Stimulated activated CD4-positive, alpha-beta T cell treated with anti-CD3 and anti-CD28 coated beads, Interleukin-2, amount 100 ng/mL, for 48 hours (primary cell): Measurements from ENCODE around the gene TMEFF1.
A peak's percentile ranks its signal among the peaks of the same experiment; 100 is the strongest.
"Not testable (repeated sequence)": the region's sequence is repeated elsewhere in the genome, so short reads cannot be mapped to it uniquely, and the experiment has no call there.

Experiments
- DNase-seq, 2 donors: peaks; one replicate each; pipeline ENCODE4 v3.0.0-alpha.2; 2020

Gene TMEFF1

GRCh38 chr9:100498592-100498991 lies 25.6 kb downstream of the TMEFF1 start:
- no peak for DNase-seq

GRCh38 chr9:100499460-100499859 lies 26.5 kb downstream of the TMEFF1 start:
- DNase-seq, result no peak

DNA sequence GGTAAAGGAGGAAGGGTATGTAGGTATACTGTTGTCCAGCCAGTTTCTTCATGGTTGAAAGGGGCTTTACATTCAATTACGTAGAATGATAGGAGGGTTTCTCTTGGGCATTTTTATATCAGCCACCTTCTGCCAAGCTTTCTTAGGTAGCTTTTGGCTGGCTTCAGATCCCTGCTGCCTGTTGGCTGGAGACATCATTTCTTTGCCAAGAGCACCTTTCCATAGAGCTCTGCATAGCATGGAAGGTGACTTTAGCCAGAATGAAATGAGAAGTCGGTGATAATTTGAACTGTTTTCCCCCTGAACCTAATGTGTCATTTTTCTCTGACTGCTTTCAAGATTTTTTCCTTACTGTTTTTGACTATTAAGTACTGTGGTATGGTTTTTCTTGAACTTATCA lies 26.9 kb downstream of the TMEFF1 start:
- no peak for DNase-seq

DNA sequence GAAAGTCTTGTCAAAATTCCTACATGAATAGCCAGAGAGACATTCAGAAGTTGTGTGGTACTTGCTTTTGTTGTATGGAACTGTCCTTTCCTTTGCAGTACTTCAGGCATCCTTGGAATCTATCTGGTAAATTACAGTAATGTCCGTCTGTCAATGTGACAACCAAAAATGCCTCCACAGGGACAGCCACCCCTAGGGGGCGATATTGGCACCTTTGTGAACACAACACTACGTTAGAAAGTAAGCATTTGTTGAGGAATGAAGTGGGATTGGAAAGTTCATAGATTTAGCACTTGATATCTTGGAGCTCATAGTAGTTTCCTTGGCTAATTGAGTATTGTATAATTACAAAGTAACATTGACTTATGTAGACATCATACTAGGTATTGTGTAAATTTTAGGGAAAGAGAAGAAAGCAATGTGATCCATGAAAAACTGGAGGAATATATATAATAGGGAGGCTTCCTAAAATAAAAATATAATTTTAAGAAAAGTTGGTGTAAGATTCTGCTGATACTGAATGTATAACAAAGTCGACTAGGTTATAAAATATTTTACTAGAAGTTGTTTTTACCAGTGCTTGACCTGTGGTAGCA lies 32.7 kb downstream of the TMEFF1 start:
- peak; percentile 71 to 73 for DNase-seq

DNA sequence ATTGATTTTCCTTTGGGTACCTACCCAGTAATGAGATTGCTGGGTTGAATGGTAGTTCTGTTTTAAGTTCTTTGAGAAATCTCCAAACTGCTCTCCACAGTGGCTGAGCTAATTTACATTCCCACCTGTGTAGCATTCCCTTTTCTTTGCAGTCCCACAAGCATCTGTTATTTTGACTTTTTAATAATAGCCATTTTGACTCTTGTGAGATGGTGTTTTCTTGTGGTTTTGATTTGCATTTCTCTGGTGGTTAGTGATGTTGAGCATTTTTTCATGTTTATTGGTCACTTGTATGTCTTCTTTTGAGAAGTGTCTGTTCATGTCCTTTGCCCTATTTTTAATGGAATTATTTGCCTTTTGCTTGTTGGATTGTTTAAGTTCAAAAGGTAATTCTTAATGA lies 34.4 kb downstream of the TMEFF1 start:
- DNase-seq, result not testable (repeated sequence)

GRCh38 chr9:100511205-100511604 lies 38.3 kb downstream of the TMEFF1 start:
- DNase-seq, result no peak

DNA sequence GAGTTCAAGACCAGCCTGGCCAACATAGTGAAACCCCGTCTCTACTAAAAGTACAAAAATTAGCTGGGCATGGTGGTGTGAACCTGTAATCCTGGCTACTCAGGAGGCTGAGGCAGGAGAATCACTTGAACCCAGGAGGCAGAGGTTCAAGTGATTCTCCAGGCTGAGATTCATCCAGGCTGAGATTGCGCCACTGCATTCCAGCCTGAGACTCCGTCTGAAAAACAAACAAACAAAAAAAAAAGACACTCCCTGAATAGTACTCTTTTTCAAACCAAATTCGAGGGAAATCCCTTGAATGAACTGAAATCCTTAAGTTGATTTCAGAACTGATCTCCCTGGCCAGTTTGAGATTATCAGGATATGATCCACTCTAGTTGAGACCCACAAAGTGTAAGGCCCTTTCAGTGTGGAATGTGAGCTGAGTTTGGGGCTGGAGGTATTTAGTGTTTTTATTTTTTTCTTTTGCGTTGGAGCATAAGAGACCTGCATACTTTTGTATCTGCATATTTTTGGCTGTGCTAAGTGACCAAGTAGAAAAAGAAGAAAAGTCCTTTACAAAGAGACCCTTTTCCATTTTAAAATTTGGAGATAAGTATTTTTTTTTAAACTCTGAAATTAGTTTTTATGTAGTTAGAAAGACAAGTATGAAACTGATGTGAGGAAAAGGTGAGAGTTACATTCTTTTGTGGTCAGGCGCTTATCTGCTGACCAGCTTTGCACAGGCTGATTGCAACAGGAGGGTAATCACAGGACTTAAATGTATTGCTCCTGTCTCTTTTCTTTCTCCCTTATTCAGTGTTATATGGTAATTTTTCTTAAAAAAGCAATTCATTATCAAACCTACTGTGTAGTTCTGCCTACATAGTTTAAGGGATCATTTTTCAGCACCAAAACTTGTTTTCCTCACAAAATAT lies 42.9 kb downstream of the TMEFF1 start:
- no peak for DNase-seq

DNA sequence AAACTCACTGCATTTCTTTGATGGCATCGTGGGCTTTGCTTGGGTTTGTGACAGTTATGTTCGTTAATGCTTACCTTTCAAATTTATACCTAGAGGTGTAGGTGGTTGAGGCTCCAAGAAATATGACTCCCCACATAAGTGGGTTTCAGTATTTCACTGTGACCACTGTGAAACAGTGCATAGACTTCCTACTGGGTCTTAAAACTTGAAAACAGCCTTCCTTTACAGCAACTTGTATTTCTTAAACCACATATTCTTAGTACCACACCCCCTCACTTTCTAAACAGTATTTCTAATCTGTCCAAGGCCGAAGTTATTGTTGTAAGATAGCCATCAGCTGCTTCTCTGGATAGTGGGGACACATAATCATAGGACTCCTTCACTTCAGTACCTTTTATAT lies 48.3 kb downstream of the TMEFF1 start:
- no peak for DNase-seq

GRCh38 chr9:100525563-100525962 lies 52.6 kb downstream of the TMEFF1 start:
- DNase-seq, result no peak

- not testable (repeated sequence) for DNase-seq
Measured at GRCh38 chr9:100527180-100527794, 54.3 kb downstream of the TMEFF1 start.

DNA sequence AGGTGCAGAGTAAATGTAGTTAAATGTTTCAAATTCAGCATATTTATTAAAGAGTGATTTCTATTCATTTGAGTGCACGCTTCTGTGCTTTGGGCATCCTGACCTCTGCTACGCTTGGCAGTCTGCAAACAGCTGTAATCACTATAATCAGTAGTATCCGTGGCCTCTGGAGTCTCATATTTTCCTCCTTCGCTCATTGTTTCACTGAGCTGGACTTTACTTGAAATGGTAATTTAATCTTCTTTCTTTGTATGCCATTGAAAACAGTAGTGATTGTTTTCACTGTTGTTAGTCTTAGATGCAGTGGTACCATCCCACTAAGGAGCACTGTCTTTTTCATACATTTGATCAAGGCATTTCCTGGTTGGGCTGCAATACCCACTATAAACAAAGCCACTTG lies 61.5 kb downstream of the TMEFF1 start:
- DNase-seq, result no peak

GRCh38 chr9:100540327-100540726 lies 67.4 kb downstream of the TMEFF1 start:
- no peak for DNase-seq

DNA sequence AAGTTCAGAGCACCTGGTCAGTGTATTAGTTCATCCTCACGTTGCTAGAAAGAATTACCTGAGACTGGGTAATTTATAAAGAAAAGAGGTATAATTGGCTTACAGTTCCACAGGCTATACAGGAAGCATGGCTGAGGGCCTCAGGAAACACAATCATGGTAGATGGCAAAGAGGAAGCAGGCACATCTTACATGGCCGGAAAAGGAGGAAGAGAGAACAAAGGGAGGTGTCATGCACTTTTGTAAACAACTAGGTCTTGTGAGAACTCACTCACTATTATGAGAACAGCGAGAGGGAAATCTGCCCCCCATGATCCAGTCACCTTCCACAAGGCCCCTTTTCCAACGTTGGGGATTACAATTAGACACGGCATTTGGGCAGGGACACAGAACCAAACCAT lies 76.1 kb downstream of the TMEFF1 start:
- no peak for DNase-seq

DNA sequence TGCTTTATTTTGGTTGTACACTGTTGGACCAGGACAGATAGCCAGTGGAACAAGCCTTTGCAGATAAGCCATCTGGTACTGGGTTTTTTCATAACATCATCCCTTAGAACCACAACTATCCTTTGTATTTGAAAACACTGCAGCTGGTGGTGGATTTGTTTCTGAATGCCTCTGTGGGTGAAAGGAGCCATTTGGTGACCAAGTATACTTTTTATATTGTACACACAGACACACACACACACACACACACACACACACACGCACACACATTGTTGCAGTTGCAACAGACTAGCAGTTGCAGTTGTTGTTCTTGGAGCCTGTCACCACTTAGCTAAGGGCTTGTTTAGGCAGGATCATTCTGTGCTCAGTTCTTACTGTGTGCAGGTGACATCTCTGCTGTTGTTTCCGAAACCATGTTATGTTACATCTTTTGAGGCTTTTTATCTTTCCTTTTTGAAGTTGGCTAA lies 82.0 kb downstream of the TMEFF1 start:
- no peak for DNase-seq

- no peak for DNase-seq
Measured at GRCh38 chr9:100555471-100555870, 82.5 kb downstream of the TMEFF1 start.

DNA sequence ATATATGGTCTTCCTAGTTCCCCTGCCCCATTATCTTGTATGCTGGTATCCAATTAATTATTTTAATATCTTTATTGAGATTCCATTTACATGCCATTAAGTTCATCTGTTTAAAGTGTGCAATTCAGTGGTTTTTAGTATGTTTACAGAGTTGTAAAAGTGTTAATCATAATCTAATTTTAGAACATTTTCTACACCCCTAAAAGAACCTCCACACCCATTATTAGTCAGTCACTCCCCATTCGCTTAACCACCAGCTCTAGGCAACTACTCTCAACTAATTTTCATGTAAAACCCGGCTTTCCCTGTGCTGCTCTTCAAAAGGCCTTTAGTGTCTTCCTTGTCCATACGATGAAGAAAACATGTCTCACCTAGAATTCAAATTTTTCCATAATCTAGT lies 84.1 kb downstream of the TMEFF1 start:
- DNase-seq, result no peak

GRCh38 chr9:100561256-100561655 lies 88.3 kb downstream of the TMEFF1 start:
- no peak for DNase-seq

GRCh38 chr9:100567856-100568255 lies 94.9 kb downstream of the TMEFF1 start:
- DNase-seq, result no peak

DNA sequence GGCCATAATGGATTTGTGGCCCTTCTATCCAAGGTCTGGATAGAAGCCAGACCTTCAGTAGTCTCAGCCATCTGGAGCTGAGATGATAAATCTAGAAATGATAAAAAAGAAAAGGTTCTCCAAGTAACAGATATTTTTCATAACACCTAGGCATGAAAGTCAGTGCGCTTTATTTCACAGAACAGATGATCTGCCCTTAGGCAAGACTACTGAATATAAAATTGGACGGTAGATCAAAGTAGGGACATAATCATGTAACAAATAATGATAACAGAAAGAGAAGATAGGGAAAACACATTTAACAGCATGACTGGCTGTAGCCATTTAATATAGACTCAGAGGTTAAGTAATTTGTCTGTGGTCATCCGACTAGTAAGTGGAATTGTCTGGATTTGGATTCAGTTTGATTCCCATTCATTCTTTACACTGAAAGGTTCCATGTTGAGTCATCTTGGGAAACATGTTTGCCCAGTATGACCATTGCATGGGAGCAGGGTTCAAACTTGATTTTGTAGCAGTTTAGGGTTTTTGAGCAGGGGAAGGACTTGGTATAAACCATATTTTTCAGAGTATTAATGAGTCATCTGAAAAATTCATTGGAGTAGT lies 100.8 kb downstream of the TMEFF1 start:
- DNase-seq, result no peak

GRCh38 chr9:100575006-100575405 lies 102.1 kb downstream of the TMEFF1 start:
- DNase-seq, result no peak

DNA sequence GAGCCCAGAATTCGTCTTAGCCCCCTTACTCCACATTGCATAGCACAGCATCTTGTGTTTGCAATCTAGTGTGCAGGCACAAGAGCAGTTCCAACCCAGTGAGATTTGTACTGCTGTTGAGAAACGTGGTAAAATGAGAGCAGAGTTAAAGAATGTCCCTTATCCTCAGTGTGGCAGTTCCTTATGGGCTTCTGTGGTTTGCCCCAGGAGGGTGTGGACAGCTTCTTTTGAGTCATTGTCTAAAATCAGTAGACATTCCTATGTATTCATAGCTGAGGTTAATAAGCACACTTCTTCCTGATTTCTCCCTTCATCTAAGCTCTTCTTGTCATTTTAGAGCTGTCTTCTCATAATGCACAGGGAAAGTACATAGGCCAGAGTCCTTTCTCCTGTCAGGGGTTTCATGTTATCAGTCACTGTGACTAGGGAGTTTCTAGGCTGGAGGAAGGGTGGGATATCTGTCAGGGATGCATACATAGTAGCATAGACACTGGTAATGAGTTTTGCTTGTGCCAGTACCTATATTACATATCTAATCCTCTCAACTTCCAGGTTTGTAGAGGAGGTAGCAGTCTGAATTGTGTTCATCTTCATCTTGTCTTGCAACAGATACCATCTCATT lies 102.9 kb downstream of the TMEFF1 start:
- no peak for DNase-seq

- DNase-seq, result no peak
Measured at GRCh38 chr9:100577776-100578448, 105.0 kb downstream of the TMEFF1 start, which contains the start of gene CAVIN4. Gene CAVIN4, plus strand, starts transcription at chr9:100578079. Its CDS starts 65 bp downstream, at chr9:100578144.
